GM12892 (cell line): ENCODE measurements around the gene AUNIP.

Experiments used
- POLR2AphosphoS5 ChIP-seq: IDR thresholded peaks from 2 replicates; pipeline ENCODE4 v1.6.1; 2011; ENCODE audit warnings: low read depth, low read length, control low read depth
- TAF1 ChIP-seq: IDR thresholded peaks from 2 replicates; pipeline ENCODE4 v1.6.1; 2011; ENCODE audit warnings: low read depth, mild to moderate bottlenecking, control low read depth, low read length, borderline replicate concordance

DNA sequence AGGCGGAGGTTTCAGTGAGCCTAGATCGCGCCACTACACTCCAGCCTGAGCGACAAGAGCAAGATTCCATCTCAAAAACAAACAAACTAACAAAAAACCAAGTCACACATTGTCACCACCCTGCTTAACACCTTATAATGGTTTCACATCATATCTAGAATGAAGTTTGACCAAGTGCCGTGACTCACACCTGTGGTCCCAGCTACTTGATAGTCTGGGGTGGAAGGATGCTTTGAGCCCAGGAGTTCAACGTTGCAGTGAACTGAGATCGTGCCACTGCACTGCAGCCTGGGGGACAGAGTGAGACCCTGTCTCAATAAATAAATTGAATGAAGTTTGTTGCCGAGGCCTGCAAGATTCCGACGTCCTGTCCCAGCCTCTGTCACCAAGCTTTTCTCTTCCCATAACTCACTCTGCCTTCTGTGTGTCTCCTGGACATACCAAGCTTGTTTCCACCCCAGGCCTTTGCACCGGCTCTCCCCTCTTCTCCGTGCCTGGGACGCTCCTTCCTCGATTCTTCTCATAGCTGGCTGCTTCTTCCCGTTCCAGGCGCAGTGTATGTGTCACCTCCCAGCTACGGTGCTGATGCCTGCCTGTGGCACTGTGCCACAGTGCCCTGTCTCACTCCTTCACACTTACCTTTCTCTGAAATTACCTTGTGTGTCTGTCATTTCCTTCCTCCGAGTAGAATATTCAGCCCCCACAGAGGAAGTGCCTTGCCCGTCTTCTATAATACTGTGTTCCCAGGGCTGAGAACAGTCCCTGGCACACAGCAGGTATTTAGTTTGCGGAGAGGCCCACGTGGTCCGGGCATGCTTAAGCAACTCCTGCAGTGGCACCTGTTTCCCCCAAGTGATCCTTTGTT is 63.1 kb downstream of the AUNIP start:
- TF ChIP-seq POLR2AphosphoS5 (no peak), TAF1 (no peak)
